HG03439 (cell line): ENCODE measurements around the gene USP36.

Source experiments
- ATAC-seq: cut with Tn5 transposase; IDR thresholded peaks from one replicate; pipeline ENCODE4 v1.9.1; 2021; ENCODE audit warnings: mild to moderate bottlenecking, moderate library complexity; ENCODE audit not compliant: unreplicated experiment

The USP36 gene

GRCh38 chr17:78818932-78819331, 21.7 kb downstream of the USP36 start:
- no peak for ATAC-seq

- ATAC-seq = no peak
Measured at GRCh38 chr17:78818152-78818846, 22.3 kb downstream of the USP36 start.

- ATAC-seq = no peak
Measured at GRCh38 chr17:78817123-78817522, 23.5 kb downstream of the USP36 start.

GRCh38 chr17:78815696-78816095, 24.9 kb downstream of the USP36 start:
- ATAC-seq = no peak

GRCh38 chr17:78812855-78813254, 27.8 kb downstream of the USP36 start:
- ATAC-seq = no peak

- ATAC-seq = no peak
Measured at GRCh38 chr17:78808163-78808562, 32.5 kb downstream of the USP36 start.

- no peak for ATAC-seq
Measured at GRCh38 chr17:78806451-78806850, 34.2 kb downstream of the USP36 start.

GRCh38 chr17:78805301-78805700, 35.3 kb downstream of the USP36 start:
- no peak for ATAC-seq

GRCh38 chr17:78804777-78805176, 35.8 kb downstream of the USP36 start:
- no peak for ATAC-seq

GRCh38 chr17:78803186-78803845, 37.3 kb downstream of the USP36 start:
- no peak for ATAC-seq

GRCh38 chr17:78802459-78802858, 38.2 kb downstream of the USP36 start:
- no peak for ATAC-seq

- ATAC-seq = no peak
Measured at GRCh38 chr17:78802008-78802407, 38.6 kb downstream of the USP36 start.

- ATAC-seq = no peak
Measured at GRCh38 chr17:78800132-78800931, 40.3 kb downstream of the USP36 start.

- ATAC-seq = no peak
Measured at GRCh38 chr17:78798695-78799559, 41.7 kb downstream of the USP36 start.

- no peak for ATAC-seq
Measured at GRCh38 chr17:78797691-78798585, 42.7 kb downstream of the USP36 start.

- ATAC-seq = no peak
Measured at GRCh38 chr17:78797213-78797612, 43.4 kb downstream of the USP36 start.

- no peak for ATAC-seq
Measured at GRCh38 chr17:78796517-78796900, 44.1 kb downstream of the USP36 start.

- ATAC-seq = no peak
Measured at GRCh38 chr17:78795861-78796516, 44.6 kb downstream of the USP36 start.

- ATAC-seq = no peak
Measured at GRCh38 chr17:78794864-78795640, 45.6 kb downstream of the USP36 start.
